Neural progenitor cell (in vitro differentiated cells): ENCODE measurements around the gene KRT10. TPM values are rescaled to one million over a fixed set of nuclear protein-coding genes. Genes with fewer than 3 reads are reported as not detected.

ENCODE experiments used
- DNase-seq: peaks from one replicate; pipeline ENCODE4 v3.0.0-alpha.2; 2016; ENCODE audit warnings: low spot score
- H2AFZ ChIP-seq: fragments of 200-600 bp; sonication (generic); replicated peaks from 2 replicates; pipeline ENCODE4 v1.6.1; 2016; ENCODE audit warnings: antibody characterized with exemption
- H3F3A ChIP-seq: fragments of 200-600 bp; sonication (generic); 2 replicates; pipeline ENCODE4 v1.6.1; 2016; ENCODE audit warnings: antibody characterized with exemption, low read depth
- H3K27ac ChIP-seq: fragments of 200-600 bp; sonication (generic); 2 replicates; pipeline ENCODE4 v1.5.1; 2016; ENCODE audit warnings: mild to moderate bottlenecking
- H3K27me3 ChIP-seq: fragments of 200-600 bp; sonication (generic); 2 replicates; pipeline ENCODE4 v1.6.1; 2016; ENCODE audit warnings: mild to moderate bottlenecking, moderate library complexity
- H3K36me3 ChIP-seq: fragments of 200-600 bp; sonication (generic); 2 replicates; pipeline ENCODE4 v1.5.1; 2016
- H3K4me1 ChIP-seq: fragments of 200-600 bp; sonication (generic); 2 replicates; pipeline ENCODE4 v1.6.1; 2016; ENCODE audit warnings: mixed run types
- H3K4me2 ChIP-seq: fragments of 200-600 bp; sonication (generic); 2 replicates; pipeline ENCODE4 v1.6.1; 2016
- H3K4me3 ChIP-seq: fragments of 200-600 bp; sonication (generic); 2 replicates; pipeline ENCODE4 v1.5.1; 2016
- H3K79me2 ChIP-seq: fragments of 200-600 bp; sonication (generic); 2 replicates; pipeline ENCODE4 v1.6.1; 2016; ENCODE audit warnings: low read depth
- H3K9ac ChIP-seq: fragments of 200-600 bp; sonication (generic); 2 replicates; pipeline ENCODE4 v1.6.1; 2016
- H3K9me3 ChIP-seq: fragments of 200-600 bp; sonication (generic); 2 replicates; pipeline ENCODE4 v1.5.1; 2016; ENCODE audit warnings: low read depth
- H4K20me1 ChIP-seq: fragments of 200-600 bp; sonication (generic); 2 replicates; pipeline ENCODE4 v1.6.1; 2016; ENCODE audit warnings: low read depth
- H3K27ac Mint-ChIP-seq: 3 replicates; pipeline ENCODE4 v1.8.0; 2021; ENCODE audit warnings: mixed read lengths
- H3K27me3 Mint-ChIP-seq: 2 replicates; pipeline ENCODE4 v1.8.0; 2022; ENCODE audit warnings: low read depth, mild to moderate bottlenecking, inconsistent platforms, moderate library complexity, mixed read lengths; ENCODE audit not compliant: insufficient read depth
- H3K36me3 Mint-ChIP-seq: 3 replicates; pipeline ENCODE4 v1.8.0; 2021; ENCODE audit warnings: mixed read lengths
- H3K4me1 Mint-ChIP-seq: 3 replicates; pipeline ENCODE4 v1.8.0; 2021; ENCODE audit warnings: mixed read lengths
- H3K4me3 Mint-ChIP-seq: 3 replicates; pipeline ENCODE4 v1.8.0; 2021; ENCODE audit warnings: mild to moderate bottlenecking, moderate library complexity, mixed read lengths
- H3K9me3 Mint-ChIP-seq: 3 replicates; pipeline ENCODE4 v1.8.0; 2020; ENCODE audit warnings: mixed read lengths
- CTCF ChIP-seq: fragments of 200-600 bp; sonication (generic); IDR thresholded peaks from 2 replicates; pipeline ENCODE4 v1.5.1; 2017; ENCODE audit warnings: antibody characterized with exemption, mild to moderate bottlenecking
- EZH2 ChIP-seq: fragments of 200-600 bp; sonication (generic); IDR thresholded peaks from 2 replicates; pipeline ENCODE4 v1.6.1; 2017; ENCODE audit warnings: antibody characterized with exemption, mild to moderate bottlenecking, moderate library complexity
- EZH2phosphoT487 ChIP-seq: fragments of 200-600 bp; sonication (generic); IDR thresholded peaks from 2 replicates; pipeline ENCODE4 v1.6.1; 2017; ENCODE audit warnings: antibody characterized with exemption
- total RNA-seq: library from RNA; depleted of rRNA; stranded (reverse); fragments of >200 nt; gene quantifications from 2 replicates; pipeline ENCODE4 v1.2.3, GENCODE V29; 2015; ENCODE audit warnings: low replicate concordance

Gene KRT10
- 7.5 and 19.3 TPM in 2 replicates for total RNA-seq

- H3K9me3 Mint-ChIP-seq = no peaks in the 10 kb centered on the region
- H3K4me2 ChIP-seq = no peak within 1 kb of the TSS
- no peaks in the 10 kb centered on the region for H4K20me1 ChIP-seq
- no peak for TF ChIP-seq EZH2phosphoT487
- TF ChIP-seq EZH2 = no peak
- no peak for TF ChIP-seq CTCF
- H3K36me3 Mint-ChIP-seq = peaks cover 3% of the 10 kb centered on the region
- H3K4me1 Mint-ChIP-seq = peaks cover 19% of the 10 kb centered on the region
- no peak within 1 kb of the TSS for H2AFZ ChIP-seq
- H3K27me3 ChIP-seq = peaks cover 54% of the 10 kb centered on the region
- peaks cover 2% of the 10 kb centered on the region for H3K27me3 Mint-ChIP-seq
- H3K4me3 ChIP-seq = no peak within 1 kb of the TSS
- no peaks in the 10 kb centered on the region for H3K9me3 ChIP-seq
- peaks cover 21% of the 10 kb centered on the region for H3F3A ChIP-seq
- H3K4me1 ChIP-seq = peaks cover 4% of the 10 kb centered on the region
- DNase-seq = no peak
- H3K79me2 ChIP-seq = peaks cover 17% of the 10 kb centered on the region
- H3K9ac ChIP-seq = no peak within 1 kb of the TSS
- H3K27ac Mint-ChIP-seq = no peak within 1 kb of the TSS
- no peak within 1 kb of the TSS for H3K4me3 Mint-ChIP-seq
- no peaks in the 10 kb centered on the region for H3K36me3 ChIP-seq
- no peak within 1 kb of the TSS for H3K27ac ChIP-seq
Measured at GRCh38 chr17:40822132-40822812, at the start of gene KRT10. Gene KRT10, minus strand, starts transcription at chr17:40822614. Its CDS starts 29 bp downstream, at chr17:40822585.

- no peak overlapping the region for H3K4me3 Mint-ChIP-seq
- H3F3A ChIP-seq = no peaks in the 10 kb centered on the region
- no peak overlapping the region for H3K4me3 ChIP-seq
- no peaks in the 10 kb centered on the region for H3K9me3 ChIP-seq
- no peaks in the 10 kb centered on the region for H3K4me1 ChIP-seq
- DNase-seq = no peak
- no peak overlapping the region for H3K27ac Mint-ChIP-seq
- H3K36me3 Mint-ChIP-seq = no peaks in the 10 kb centered on the region
- no peak overlapping the region for H3K4me2 ChIP-seq
- H3K4me1 Mint-ChIP-seq = no peaks in the 10 kb centered on the region
- H3K36me3 ChIP-seq = no peaks in the 10 kb centered on the region
- TF ChIP-seq EZH2 (no peak), CTCF (no peak), EZH2phosphoT487 (no peak)
- no peaks in the 10 kb centered on the region for H3K9me3 Mint-ChIP-seq
- no peak overlapping the region for H2AFZ ChIP-seq
- H3K27me3 Mint-ChIP-seq = peaks cover 2% of the 10 kb centered on the region
- no peaks in the 10 kb centered on the region for H4K20me1 ChIP-seq
- H3K9ac ChIP-seq = no peak overlapping the region
- no peaks in the 10 kb centered on the region for H3K27me3 ChIP-seq
- H3K27ac ChIP-seq = no peak overlapping the region
- H3K79me2 ChIP-seq = no peaks in the 10 kb centered on the region
Measured at GRCh38 chr17:40871316-40871715, 48.9 kb upstream of the KRT10 start.

DNA sequence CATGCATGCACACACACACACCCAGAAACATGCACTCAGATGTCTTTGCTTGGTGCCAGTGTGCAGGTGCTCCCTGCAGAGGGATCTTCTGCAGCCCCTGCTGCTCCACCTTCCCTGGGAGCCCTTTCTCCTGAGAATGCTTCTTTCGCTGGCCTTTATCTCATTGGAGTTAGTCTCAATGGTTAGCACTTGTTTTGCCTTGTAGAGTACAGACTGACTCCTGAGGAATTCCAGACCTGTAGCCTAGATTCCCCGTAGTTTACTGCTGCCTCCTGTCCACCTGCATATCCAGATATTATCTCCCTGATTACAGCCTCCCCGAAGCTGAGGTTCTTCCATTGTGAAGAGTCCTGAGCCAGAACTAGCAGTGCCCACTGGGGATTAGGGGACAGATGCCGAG, 47.7 kb upstream of the KRT10 start:
- no peaks in the 10 kb centered on the region for H3K4me1 Mint-ChIP-seq
- H3K27me3 Mint-ChIP-seq = peaks cover 2% of the 10 kb centered on the region
- TF ChIP-seq EZH2 = no peak
- no peak for TF ChIP-seq EZH2phosphoT487
- no peak for TF ChIP-seq CTCF
- no peaks in the 10 kb centered on the region for H3F3A ChIP-seq
- H3K27ac Mint-ChIP-seq = no peak overlapping the region
- no peak overlapping the region for H3K4me2 ChIP-seq
- no peaks in the 10 kb centered on the region for H4K20me1 ChIP-seq
- H3K36me3 ChIP-seq = no peaks in the 10 kb centered on the region
- no peak overlapping the region for H2AFZ ChIP-seq
- no peak overlapping the region for H3K4me3 Mint-ChIP-seq
- H3K9ac ChIP-seq = no peak overlapping the region
- no peaks in the 10 kb centered on the region for H3K27me3 ChIP-seq
- no peaks in the 10 kb centered on the region for H3K4me1 ChIP-seq
- H3K36me3 Mint-ChIP-seq = no peaks in the 10 kb centered on the region
- no peaks in the 10 kb centered on the region for H3K79me2 ChIP-seq
- no peaks in the 10 kb centered on the region for H3K9me3 ChIP-seq
- H3K27ac ChIP-seq = no peak overlapping the region
- no peak overlapping the region for H3K4me3 ChIP-seq
- no peaks in the 10 kb centered on the region for H3K9me3 Mint-ChIP-seq
- DNase-seq = no peak
